Left lobe of liver (tissue), 2 donors: ENCODE data around the gene CTIF. TPM values are rescaled to one million over a fixed set of nuclear protein-coding genes. Genes with fewer than 3 reads are reported as not detected.

Source experiments
- ATAC-seq: fragments of 200-7000 bp; cut with Tn5 transposase; one replicate; pipeline ENCODE4 v1.9.1; 2020; ENCODE audit warnings: mild to moderate bottlenecking, moderate library complexity
- DNase-seq: peaks from one replicate; pipeline ENCODE4 v3.0.0-alpha.2; 2020; ENCODE audit warnings: low spot score
- total RNA-seq: library from RNA; stranded (reverse); gene quantifications from one replicate; pipeline ENCODE4 v1.2.1, GENCODE V29; 2021
- donor health status: DM: no; HTN: no; CAD: no; lungs with moderate emphysema.
- donor health status: DM: no; HTN: yes; CAD: no.

CTIF gene
- total RNA-seq, 1 donor from 2014 or later, result 74.4 TPM

GRCh38 chr18:48573632-48574283 lies 34.9 kb downstream of the CTIF start:
- DNase-seq (peak; percentile 90), ATAC-seq (peak; percentile 72)

- DNase-seq, result peak; percentile 74
These were observed 36.0 kb downstream of the CTIF start for GRCh38 chr18:48574667-48575300.

GRCh38 chr18:48575301-48575657 lies 36.4 kb downstream of the CTIF start:
- ATAC-seq, result no peak

More at GRCh38 chr18:48574667-48575300, 36.0 kb downstream of the CTIF start:
- peak; percentile 26 for ATAC-seq

GRCh38 chr18:48575658-48576456 lies 37.0 kb downstream of the CTIF start:
- peak; percentile 93 for DNase-seq
- peak; percentile 70 for ATAC-seq

More at GRCh38 chr18:48575301-48575657, 36.4 kb downstream of the CTIF start:
- DNase-seq, result no peak

GRCh38 chr18:48576457-48576771 lies 37.6 kb downstream of the CTIF start:
- peak; percentile 27 for ATAC-seq

GRCh38 chr18:48577478-48578190 lies 38.8 kb downstream of the CTIF start:
- no peak for DNase-seq
- ATAC-seq, result no peak

More at GRCh38 chr18:48576457-48576771, 37.6 kb downstream of the CTIF start:
- DNase-seq, result peak; percentile 57

- ATAC-seq (no peak), DNase-seq (no peak)
These were observed 39.5 kb downstream of the CTIF start for GRCh38 chr18:48578289-48578688.

- DNase-seq, result no peak
- ATAC-seq, result no peak
These were observed 41.2 kb downstream of the CTIF start for GRCh38 chr18:48580066-48580465.

GRCh38 chr18:48580782-48581181 lies 42.0 kb downstream of the CTIF start:
- ATAC-seq (no peak), DNase-seq (no peak)

- no peak for DNase-seq
- peak; percentile 62 for ATAC-seq
These were observed 42.4 kb downstream of the CTIF start for GRCh38 chr18:48581206-48581605.

GRCh38 chr18:48581941-48582340 lies 43.1 kb downstream of the CTIF start:
- ATAC-seq (no peak), DNase-seq (no peak)

- ATAC-seq (no peak), DNase-seq (no peak)
These were observed 44.1 kb downstream of the CTIF start for GRCh38 chr18:48582946-48583345.

- ATAC-seq, result peak; percentile 36
These were observed 44.7 kb downstream of the CTIF start for GRCh38 chr18:48583573-48583972.

GRCh38 chr18:48589797-48590519 lies 51.1 kb downstream of the CTIF start:
- peak; percentile 93 for DNase-seq
- peak; percentile 89 for ATAC-seq

More at GRCh38 chr18:48583573-48583972, 44.7 kb downstream of the CTIF start:
- no peak for DNase-seq

GRCh38 chr18:48590678-48591077 lies 51.8 kb downstream of the CTIF start:
- no peak for DNase-seq
- peak; percentile 27 for ATAC-seq

- DNase-seq (no peak), ATAC-seq (no peak)
These were observed 53.8 kb downstream of the CTIF start for GRCh38 chr18:48592540-48593171.

GRCh38 chr18:48594471-48595094 lies 55.8 kb downstream of the CTIF start:
- DNase-seq, result no peak

GRCh38 chr18:48595703-48596218 lies 56.9 kb downstream of the CTIF start:
- DNase-seq, result no peak
- ATAC-seq, result no peak

More at GRCh38 chr18:48594471-48595094, 55.8 kb downstream of the CTIF start:
- ATAC-seq, result no peak

- ATAC-seq (peak; percentile 17), DNase-seq (no peak)
These were observed 58.3 kb downstream of the CTIF start for GRCh38 chr18:48597110-48597509.
